Measurements from ENCODE around the gene ERC2. TPM values are rescaled to one million over a fixed set of nuclear protein-coding genes. Genes with fewer than 3 reads are reported as not detected.

Gene ERC2
- total RNA-seq, 1 experiment from 2014 or later: 0.77 TPM

GRCh38 chr3:55737186-55737585 lies 731.1 kb downstream of the ERC2 start:
- no TSS peak for BruUV-seq (replicated peaks)
- Histone ChIP-seq H3K4me2 (ENCODE audit: low read length) (no peak overlapping the region), H4K20me1 (ENCODE audit: low read length) (no peaks in the 10 kb centered on the region), H3K27me3 (ENCODE audit: low read length) (no peaks in the 10 kb centered on the region), H3F3A (ENCODE audit: low read length, unreplicated experiment) (no peaks in the 10 kb centered on the region), H3K36me3 (ENCODE audit: low read depth, low read length) (no peaks in the 10 kb centered on the region), H3K4me3 (ENCODE audit: low read length) (no peak overlapping the region), H2AFZ (ENCODE audit: low read length) (no peak overlapping the region), H3K27ac (ENCODE audit: low read length) (no peak overlapping the region), H3K9me2 (replicated peaks; ENCODE audit: low read length) (no peaks in the 10 kb centered on the region), H3K9ac (ENCODE audit: low read length) (no peak overlapping the region), H3K9me3 (ENCODE audit: low read length) (no peaks in the 10 kb centered on the region), H3K4me1 (ENCODE audit: insufficient read depth, low read length) (no peaks in the 10 kb centered on the region), H3K79me2 (ENCODE audit: low read length) (no peaks in the 10 kb centered on the region)
- no peak for TF ChIP-seq EZH2phosphoT487 (IDR thresholded peaks at IDR 0.05; ENCODE audit: borderline replicate concordance, low read length)
- CTCF ChIA-PET: no interaction called here
- intact Hi-C loops (cut with micrococcal nuclease): no loop called here
- no peak for ATAC-seq
- POLR2A ChIA-PET (ENCODE audit: unreplicated experiment): no interaction called here
- DNase-seq: no peak

- H4K20me1 ChIP-seq (ENCODE audit: low read length): no peaks in the 10 kb centered on the region
- POLR2A ChIA-PET (ENCODE audit: unreplicated experiment): no interaction called here
- CTCF ChIA-PET: no interaction called here
- ATAC-seq (no peak), DNase-seq (no peak)
- no peak overlapping the region for H3K4me3 ChIP-seq (ENCODE audit: low read length)
- intact Hi-C loops (cut with micrococcal nuclease): no loop called here
- H3F3A ChIP-seq (ENCODE audit: low read length, unreplicated experiment): no peaks in the 10 kb centered on the region
- H3K27me3 ChIP-seq (ENCODE audit: low read length): no peaks in the 10 kb centered on the region
- H3K9ac ChIP-seq (ENCODE audit: low read length): no peak overlapping the region
- no TSS peak for BruUV-seq (replicated peaks)
- no peaks in the 10 kb centered on the region for H3K9me3 ChIP-seq (ENCODE audit: low read length)
- TF ChIP-seq EZH2 (IDR thresholded peaks at IDR 0.05; ENCODE audit: low read length, unreplicated experiment): no peak
- TF ChIP-seq EZH2phosphoT487 (IDR thresholded peaks at IDR 0.05; ENCODE audit: borderline replicate concordance, low read length): no peak
- TF ChIP-seq CTCF (conservative IDR thresholded peaks at IDR 0.05; ENCODE audit: low read depth, low read length): no peak
- no peak overlapping the region for H3K4me2 ChIP-seq (ENCODE audit: low read length)
- H3K36me3 ChIP-seq (ENCODE audit: low read depth, low read length): no peaks in the 10 kb centered on the region
- no peak overlapping the region for H3K27ac ChIP-seq (ENCODE audit: low read length)
- H3K79me2 ChIP-seq (ENCODE audit: low read length): no peaks in the 10 kb centered on the region
- no peak overlapping the region for H2AFZ ChIP-seq (ENCODE audit: low read length)
- no peaks in the 10 kb centered on the region for H3K9me2 ChIP-seq (replicated peaks; ENCODE audit: low read length)
- no peaks in the 10 kb centered on the region for H3K4me1 ChIP-seq (ENCODE audit: insufficient read depth, low read length)
These were observed 732.3 kb downstream of the ERC2 start for GRCh38 chr3:55735976-55736375.

GRCh38 chr3:55731741-55732140 lies 736.5 kb downstream of the ERC2 start:
- Histone ChIP-seq H3K4me3 (ENCODE audit: low read length) (no peak overlapping the region), H3K4me1 (ENCODE audit: insufficient read depth, low read length) (no peaks in the 10 kb centered on the region), H3F3A (ENCODE audit: low read length, unreplicated experiment) (no peaks in the 10 kb centered on the region), H3K9me2 (replicated peaks; ENCODE audit: low read length) (no peaks in the 10 kb centered on the region), H3K36me3 (ENCODE audit: low read depth, low read length) (no peaks in the 10 kb centered on the region), H3K9ac (ENCODE audit: low read length) (no peak overlapping the region), H3K79me2 (ENCODE audit: low read length) (no peaks in the 10 kb centered on the region), H4K20me1 (ENCODE audit: low read length) (no peaks in the 10 kb centered on the region), H3K27ac (ENCODE audit: low read length) (no peak overlapping the region), H2AFZ (ENCODE audit: low read length) (no peak overlapping the region), H3K4me2 (ENCODE audit: low read length) (no peak overlapping the region), H3K9me3 (ENCODE audit: low read length) (no peaks in the 10 kb centered on the region), H3K27me3 (ENCODE audit: low read length) (no peaks in the 10 kb centered on the region)
- ChIA-PET CTCF (no interaction called here), POLR2A (ENCODE audit: unreplicated experiment) (no interaction called here)
- DNase-seq (no peak), ATAC-seq (no peak)
- intact Hi-C loops (cut with micrococcal nuclease): no loop called here
- no TSS peak for BruUV-seq (replicated peaks)
- TF ChIP-seq CTCF (conservative IDR thresholded peaks at IDR 0.05; ENCODE audit: low read depth, low read length): no peak
- no peak for TF ChIP-seq EZH2 (IDR thresholded peaks at IDR 0.05; ENCODE audit: low read length, unreplicated experiment)
- TF ChIP-seq EZH2phosphoT487 (IDR thresholded peaks at IDR 0.05; ENCODE audit: borderline replicate concordance, low read length): no peak

Measured in PC-3 (cell line).